Fibroblast of pulmonary artery (primary cell): ENCODE results near the gene LRWD1.

Experiments used
- DNase-seq: peaks from one replicate; pipeline ENCODE4 v3.0.0-alpha.2; 2010; ENCODE audit warnings: low read depth
- H3K4me3 ChIP-seq: replicated peaks from 2 replicates; pipeline ENCODE4 v1.5.1; 2011; ENCODE audit warnings: low read depth, mild to moderate bottlenecking, control low read depth, low read length, moderate library complexity
- CTCF ChIP-seq: IDR thresholded peaks from 2 replicates; pipeline ENCODE4 v1.5.1; 2011; ENCODE audit warnings: mild to moderate bottlenecking, control low read depth, low read length, inconsistent platforms; ENCODE audit errors: missing control alignments

Gene LRWD1

GRCh38 chr7:102459221-102459844, 5.5 kb upstream of the LRWD1 start:
- DNase-seq, result no peak
- no peak overlapping the region for H3K4me3 ChIP-seq
- no peak for TF ChIP-seq CTCF

- no peak overlapping the region for H3K4me3 ChIP-seq
- DNase-seq, result no peak
- TF ChIP-seq CTCF, result no peak
Measured at GRCh38 chr7:102460467-102460866, 4.3 kb upstream of the LRWD1 start.

GRCh38 chr7:102463841-102464576, 775 bp upstream of the LRWD1 start:
- TF ChIP-seq CTCF, result no peak
- no peak for DNase-seq
- peak overlapping the region; percentile 100 for H3K4me3 ChIP-seq

- peak overlapping the region; percentile 100 for H3K4me3 ChIP-seq
- no peak for TF ChIP-seq CTCF
- no peak for DNase-seq
Measured at GRCh38 chr7:102466097-102466496, 1.3 kb downstream of the LRWD1 start.

- no peak overlapping the region for H3K4me3 ChIP-seq
- no peak for DNase-seq
- TF ChIP-seq CTCF, result no peak
Measured at GRCh38 chr7:102467581-102468477, 3.0 kb downstream of the LRWD1 start.

GRCh38 chr7:102468478-102469350, 3.9 kb downstream of the LRWD1 start:
- no peak overlapping the region for H3K4me3 ChIP-seq
- no peak for DNase-seq
- no peak for TF ChIP-seq CTCF
